H7 (cell line): ENCODE data around the gene AJM1. TPM values are rescaled to one million over a fixed set of nuclear protein-coding genes. Genes with fewer than 3 reads are reported as not detected.
A peak's percentile ranks its signal among the peaks of the same experiment; 100 is the strongest.

Source experiments
- DNase-seq: peaks from one replicate; pipeline ENCODE4 v3.0.0; 2012
- H3K27me3 ChIP-seq: 2 replicates; pipeline ENCODE4 v1.6.0; 2011; ENCODE audit warnings: mild to moderate bottlenecking, low read length; ENCODE audit not compliant: control insufficient read depth, insufficient read depth
- H3K36me3 ChIP-seq: replicated peaks from 2 replicates; pipeline ENCODE4 v1.5.1; 2011; ENCODE audit warnings: low read length; ENCODE audit not compliant: control insufficient read depth, insufficient read depth
- H3K4me3 ChIP-seq: 2 replicates; pipeline ENCODE4 v1.5.1; 2011; ENCODE audit warnings: low read depth, mild to moderate bottlenecking, control low read depth, low read length, moderate library complexity; ENCODE audit not compliant: insufficient read depth
- total RNA-seq: library from RNA; depleted of rRNA; stranded (reverse); fragments of >200 nt; shearing (Covaris generic); gene quantifications from 2 replicates; pipeline ENCODE4 v1.2.3, GENCODE V29; 2014

AJM1 gene
- total RNA-seq, 1 experiment from 2014 or later = 0.14 TPM

DNA sequence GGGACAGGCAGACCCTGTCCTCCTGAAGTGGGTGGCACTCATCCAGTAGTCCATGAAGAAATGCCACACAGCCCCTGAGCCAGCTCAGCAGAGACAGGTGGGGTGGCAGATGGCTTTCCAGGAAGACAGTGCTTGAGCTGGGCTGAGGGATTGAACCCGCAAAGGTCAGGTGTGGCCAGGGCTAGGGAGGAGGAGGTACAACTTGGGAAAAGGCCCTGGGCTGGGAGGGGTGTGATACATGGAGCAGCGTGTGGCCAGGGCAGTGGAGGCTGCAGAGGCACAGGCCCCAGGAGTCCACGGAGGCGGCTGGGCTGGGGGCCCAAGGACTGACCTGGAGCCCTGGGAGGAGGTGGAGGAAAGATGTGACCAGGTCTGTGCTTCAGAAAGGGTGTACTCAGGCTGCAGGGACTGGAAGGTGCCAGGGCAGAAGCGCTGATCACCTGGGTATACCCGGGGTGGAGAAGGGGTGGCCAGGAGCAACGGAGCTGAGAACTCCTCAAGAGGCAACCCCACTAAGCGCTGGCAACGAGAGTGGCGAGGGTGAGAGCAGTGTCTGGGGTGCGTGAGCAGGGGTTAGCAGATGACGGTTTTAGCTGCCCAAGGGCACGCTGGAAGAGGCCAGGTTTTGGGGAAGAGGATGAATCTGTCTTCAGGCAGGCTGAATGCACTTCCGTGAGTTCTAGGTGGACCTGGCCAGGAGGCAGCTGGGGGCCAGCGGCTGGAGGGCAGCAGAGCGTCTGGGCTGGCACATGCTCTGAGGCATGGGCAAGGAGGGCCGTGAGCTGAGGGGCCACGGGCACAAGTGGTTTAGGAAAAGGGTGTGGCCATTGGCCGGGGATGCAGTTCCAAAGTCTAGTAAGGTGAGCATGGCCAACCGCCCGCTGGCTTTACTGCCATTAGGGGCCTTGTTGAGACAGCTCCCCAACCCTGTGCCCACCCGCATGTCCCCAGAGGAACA lies 38.4 kb upstream of the AJM1 start:
- DNase-seq = peak; percentile 38

DNA sequence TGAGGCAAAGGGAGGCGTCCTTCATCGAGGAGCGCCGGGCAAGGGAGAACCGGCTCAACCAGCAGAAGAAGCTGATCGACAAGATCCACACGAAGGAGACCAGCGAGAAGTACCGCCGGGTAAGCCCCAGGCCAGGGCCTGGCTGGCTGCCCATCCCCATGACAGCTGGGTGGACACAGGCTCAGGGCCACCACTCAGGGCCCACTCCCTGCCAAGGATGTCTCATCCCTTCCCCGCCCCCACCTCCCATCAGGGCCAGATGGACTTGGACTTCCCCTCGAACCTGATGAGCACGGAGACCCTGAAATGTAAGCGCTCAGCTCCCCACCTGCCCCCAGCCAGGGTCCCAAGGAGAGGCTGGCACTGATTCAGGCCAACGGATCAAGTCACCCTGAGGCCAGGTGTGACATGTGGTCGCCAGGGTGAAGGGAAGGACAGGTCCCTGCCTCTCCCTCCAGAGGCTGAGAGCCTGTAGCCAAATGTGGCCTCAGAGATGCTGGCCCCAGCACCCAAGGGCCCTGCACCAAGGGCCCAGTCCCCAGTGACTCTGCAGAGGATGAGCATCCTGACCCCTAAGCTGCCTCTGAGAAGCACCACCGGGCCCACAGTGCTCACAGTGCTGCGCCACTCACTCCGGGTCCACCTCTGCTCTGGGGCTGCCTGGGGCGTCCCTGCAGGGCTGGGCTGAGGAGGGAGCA lies 37.6 kb upstream of the AJM1 start:
- Histone ChIP-seq H3K27me3 (peaks cover 6% of the 10 kb centered on the region), H3K36me3 (no peaks in the 10 kb centered on the region; the same call in 1 of the 2 replicates)

More for the DNA sequence above, 38.4 kb upstream of the AJM1 start:
- Histone ChIP-seq H3K36me3 (no peaks in the 10 kb centered on the region; the same call in 1 of the 2 replicates), H3K27me3 (peaks cover 14% of the 10 kb centered on the region), H3K4me3 (no peak overlapping the region)

DNA sequence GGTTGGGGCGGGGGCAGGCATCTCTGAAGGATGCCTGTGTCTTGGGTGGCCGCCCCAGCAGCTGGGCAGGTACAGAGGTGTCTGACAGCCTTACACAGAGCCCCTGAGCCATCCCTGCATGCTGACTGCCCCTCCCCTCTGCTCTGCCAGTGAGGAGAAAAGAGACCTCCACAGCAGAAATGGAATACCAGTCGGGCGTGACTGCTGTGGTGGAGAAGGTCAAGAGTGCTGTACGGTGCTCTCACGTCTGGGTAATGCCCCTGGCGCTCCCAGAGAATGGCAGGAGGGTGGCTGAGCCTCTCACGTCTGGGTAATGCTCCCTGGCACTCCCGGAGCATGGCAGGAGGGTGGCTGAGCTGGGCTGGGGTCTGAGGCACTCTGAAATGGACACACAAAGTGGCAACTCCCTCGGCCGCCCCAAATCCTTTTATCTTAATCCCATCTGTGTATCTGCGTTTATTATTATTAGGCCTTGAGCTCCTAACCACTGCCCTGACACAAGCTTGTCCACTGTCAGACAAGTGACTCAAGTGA lies 37.0 kb upstream of the AJM1 start:
- DNase-seq = no peak
- Histone ChIP-seq H3K27me3 (peaks cover 3% of the 10 kb centered on the region), H3K36me3 (no peaks in the 10 kb centered on the region; the same call in 1 of the 2 replicates), H3K4me3 (no peak overlapping the region)

More for the DNA sequence above, 37.6 kb upstream of the AJM1 start:
- H3K4me3 ChIP-seq = no peak overlapping the region
- DNase-seq = peak; percentile 43

DNA sequence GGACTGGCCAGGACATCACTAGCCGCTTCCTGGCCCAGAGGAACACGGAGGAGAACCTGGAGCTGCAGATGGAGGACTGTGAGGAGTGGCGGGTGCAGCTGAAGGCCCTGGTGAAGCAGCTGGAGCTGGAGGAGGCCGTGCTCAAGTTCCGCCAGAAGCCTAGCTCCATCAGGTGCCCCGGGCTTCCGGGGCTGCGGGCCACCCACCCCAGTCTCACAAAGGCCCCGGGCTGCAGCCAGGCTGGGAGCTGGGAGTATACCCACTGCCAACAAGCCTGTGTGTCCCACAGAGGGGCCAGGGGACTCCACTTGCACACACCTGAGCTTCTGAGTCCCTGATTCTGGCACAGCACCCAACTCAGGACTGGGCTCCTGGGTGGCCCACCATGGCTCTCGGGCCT lies 36.2 kb upstream of the AJM1 start:
- peak; percentile 36 for DNase-seq
- peaks cover 3% of the 10 kb centered on the region for H3K27me3 ChIP-seq
- H3K4me3 ChIP-seq = no peak overlapping the region

DNA sequence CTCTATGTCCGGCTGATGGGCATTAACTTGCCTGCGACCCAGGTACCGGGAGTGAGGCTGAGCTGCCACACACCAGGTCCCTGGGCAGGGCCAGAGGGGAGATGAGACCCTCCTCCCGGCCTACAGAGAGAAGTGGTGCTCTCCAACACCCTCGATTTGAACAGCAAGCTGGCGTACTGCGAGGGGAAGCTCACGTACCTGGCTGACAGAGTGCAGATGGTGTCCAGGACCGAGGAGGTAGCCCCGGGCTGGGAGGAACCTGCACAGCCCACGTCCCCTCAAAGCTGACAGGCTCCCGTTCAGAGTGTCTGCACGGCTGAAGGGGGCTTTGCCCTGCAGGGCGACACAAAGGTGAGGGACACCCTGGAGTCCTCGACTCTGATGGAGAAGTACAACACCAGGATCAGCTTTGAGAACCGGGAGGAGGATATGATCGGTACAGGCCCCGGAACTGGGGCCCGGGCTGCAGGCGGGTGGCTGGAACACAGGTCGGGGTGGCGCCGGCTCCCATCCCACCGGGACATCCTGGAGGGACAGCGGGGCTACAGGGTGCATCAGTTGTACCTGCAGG lies 35.6 kb upstream of the AJM1 start:
- peak overlapping the region; percentile 87 for H3K4me3 ChIP-seq
- peaks cover 3% of the 10 kb centered on the region for H3K27me3 ChIP-seq
- no peaks in the 10 kb centered on the region; the same call in 1 of the 2 replicates for H3K36me3 ChIP-seq
- DNase-seq = peak; percentile 73

More for the DNA sequence above, 36.2 kb upstream of the AJM1 start:
- H3K36me3 ChIP-seq = no peaks in the 10 kb centered on the region; the same call in 1 of the 2 replicates

DNA sequence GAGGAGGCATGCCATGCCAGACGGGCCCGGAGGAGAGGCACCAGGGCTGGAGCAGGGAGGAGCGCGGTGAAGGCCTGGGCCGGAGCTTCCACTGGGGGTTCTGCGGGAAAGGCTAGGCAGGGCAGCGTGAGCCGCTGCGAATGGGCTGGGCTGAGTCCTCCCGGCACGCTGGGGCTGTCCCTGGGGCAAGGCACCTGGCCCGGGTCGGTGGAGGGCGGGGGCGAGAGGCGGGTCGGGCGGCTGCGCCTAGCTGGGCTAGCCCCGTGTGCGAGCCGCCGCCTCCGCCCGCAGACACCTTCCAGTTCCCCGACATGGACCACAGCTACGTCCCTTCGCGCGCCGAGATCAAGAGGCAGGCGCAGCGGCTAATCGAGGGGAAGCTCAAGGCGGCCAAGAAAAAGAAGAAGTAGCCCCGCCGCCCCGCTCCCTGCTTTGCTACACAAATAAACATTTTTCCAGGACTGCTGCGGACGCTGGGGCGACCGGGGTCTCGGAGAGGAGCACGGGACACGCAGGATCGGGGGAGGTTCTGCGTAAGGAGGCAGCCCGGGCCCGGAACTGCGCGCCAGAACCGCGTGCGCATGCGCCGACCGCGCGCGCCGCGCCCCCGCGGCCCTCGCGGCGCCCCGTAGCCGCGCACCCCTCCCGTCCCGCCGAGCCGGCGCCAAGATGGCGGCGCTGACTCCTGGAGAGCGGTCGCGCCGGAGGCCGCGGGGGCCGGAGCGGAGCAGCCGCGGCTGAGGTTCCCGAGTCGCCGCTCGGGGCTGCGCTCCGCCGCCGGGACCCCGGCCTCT lies 34.8 kb upstream of the AJM1 start, which contains the start of gene RABL6:
RABL6 (plus strand) TSS at position 668 of the 794 bp plus-strand sequence. CDS start 249 bp downstream, outside the sequence.
- Histone ChIP-seq H3K36me3 (no peaks in the 10 kb centered on the region; the same call in 1 of the 2 replicates), H3K4me3 (peak within 1 kb of the TSS; percentile 87), H3K27me3 (no peaks in the 10 kb centered on the region; the same call in 1 of the 2 replicates)
- DNase-seq = peak; percentile 99

- Histone ChIP-seq H3K36me3 (no peaks in the 10 kb centered on the region; the same call in 1 of the 2 replicates), H3K27me3 (no peaks in the 10 kb centered on the region; the same call in 1 of the 2 replicates), H3K4me3 (peak overlapping the region; percentile 87)
- DNase-seq = peak; percentile 86
These were observed 34.0 kb upstream of the AJM1 start for GRCh38 chr9:136808075-136808805.

DNA sequence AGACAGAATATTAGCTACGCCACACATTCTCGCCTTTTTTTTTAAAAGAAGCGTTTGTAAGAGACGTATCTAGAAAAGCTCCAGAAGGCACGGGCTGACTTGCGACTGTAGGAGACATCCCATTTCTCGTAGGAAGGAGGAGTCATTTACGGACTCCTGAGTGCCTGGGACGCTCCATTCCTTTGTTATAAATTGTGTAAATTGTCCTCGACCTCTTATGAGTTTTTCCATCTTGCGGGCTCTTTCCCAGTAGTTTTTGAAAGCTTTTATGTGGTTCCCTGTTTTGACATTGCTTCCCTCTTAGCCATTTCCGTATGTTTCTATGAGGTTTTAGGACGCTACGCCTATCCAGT lies 33.5 kb upstream of the AJM1 start:
- no peak for DNase-seq
- Histone ChIP-seq H3K36me3 (no peaks in the 10 kb centered on the region; the same call in 1 of the 2 replicates), H3K27me3 (no peaks in the 10 kb centered on the region; the same call in 1 of the 2 replicates), H3K4me3 (peak overlapping the region; percentile 87)

DNA sequence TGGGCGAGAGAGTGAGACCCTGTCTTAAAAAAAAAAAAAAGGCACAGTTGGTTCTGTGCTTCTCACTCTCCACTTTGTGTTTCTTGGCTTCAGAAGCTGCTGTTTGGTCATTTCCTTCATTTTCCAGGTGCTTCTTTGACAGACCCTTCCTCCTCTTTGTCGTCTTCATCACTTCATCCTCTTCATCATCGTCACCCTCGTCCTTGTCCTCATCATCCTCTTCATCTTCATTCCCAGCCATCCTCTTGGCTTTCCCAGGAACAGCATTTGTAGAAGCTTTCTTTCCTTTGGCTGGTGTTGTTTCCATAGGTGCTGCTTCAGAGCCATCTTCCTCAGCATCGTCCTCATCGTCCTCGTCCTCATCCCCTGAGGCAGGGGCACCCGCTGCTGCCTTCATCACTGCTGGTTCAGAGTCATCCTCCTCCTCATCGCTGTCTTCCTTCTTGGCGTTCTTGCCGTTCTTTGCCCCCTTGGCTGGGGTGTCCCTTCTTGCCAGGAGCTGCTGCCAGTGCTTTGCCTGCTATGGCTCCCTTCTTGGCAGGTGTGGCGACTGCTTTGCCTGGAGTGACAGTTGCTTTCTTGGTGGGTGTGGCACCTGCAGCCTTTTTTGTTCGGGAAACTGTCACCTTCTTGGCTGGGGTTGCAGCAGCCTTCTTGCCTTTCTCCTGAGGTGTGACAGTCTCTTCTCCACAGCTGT lies 27.4 kb upstream of the AJM1 start:
- no peak for DNase-seq
- Histone ChIP-seq H3K27me3 (no peaks in the 10 kb centered on the region), H3K36me3 (no peaks in the 10 kb centered on the region; the same call in 1 of the 2 replicates), H3K4me3 (no peak overlapping the region)

- no peaks in the 10 kb centered on the region; the same call in 1 of the 2 replicates for H3K36me3 ChIP-seq
- DNase-seq = no peak
- H3K4me3 ChIP-seq = no peak overlapping the region
- H3K27me3 ChIP-seq = no peaks in the 10 kb centered on the region
These were observed 26.9 kb upstream of the AJM1 start for GRCh38 chr9:136815422-136815782.

- peaks cover 11% of the 10 kb centered on the region for H3K36me3 ChIP-seq
- DNase-seq = no peak
- peak overlapping the region; percentile 40 for H3K4me3 ChIP-seq
These were observed 21.1 kb upstream of the AJM1 start for GRCh38 chr9:136820971-136821825.

More at GRCh38 chr9:136820971-136821825, 21.1 kb upstream of the AJM1 start:
- no peaks in the 10 kb centered on the region for H3K27me3 ChIP-seq
